ENCODE results near the gene MINDY4.

- no peak for TF ChIP-seq ATF1 (CRISPR knock-in tag; IDR thresholded peaks at IDR 0.05)
- TF ChIP-seq SP1 (IDR thresholded peaks at IDR 0.05), result no peak
- no peak for TF ChIP-seq SP1 (CRISPR knock-in tag; IDR thresholded peaks at IDR 0.05)
- no peak for TF ChIP-seq MIER2 (CRISPR knock-in tag; IDR thresholded peaks at IDR 0.05)
- no peak for TF ChIP-seq MAX (IDR thresholded peaks at IDR 0.05)
- TF ChIP-seq SIX4 (CRISPR knock-in tag; IDR thresholded peaks at IDR 0.05), result no peak
- no peak for TF ChIP-seq SP2 (CRISPR knock-in tag; IDR thresholded peaks at IDR 0.05)
- no peak for TF ChIP-seq ZNF619 (CRISPR knock-in tag; IDR thresholded peaks at IDR 0.05)
- TF ChIP-seq TBX3 (IDR thresholded peaks at IDR 0.05; ENCODE audit: borderline replicate concordance), result no peak
- no peak for TF ChIP-seq RXRB (CRISPR knock-in tag; IDR thresholded peaks at IDR 0.05; ENCODE audit: borderline replicate concordance)
- no peak for TF ChIP-seq E2F2 (CRISPR knock-in tag; IDR thresholded peaks at IDR 0.05; ENCODE audit: borderline replicate concordance)
- no peak for TF ChIP-seq ZNF501 (CRISPR knock-in tag; IDR thresholded peaks at IDR 0.05)
- no peak for TF ChIP-seq MAFF (IDR thresholded peaks at IDR 0.05; ENCODE audit: low read depth, low read length)
- TF ChIP-seq POLR2AphosphoS5 (IDR thresholded peaks at IDR 0.05; ENCODE audit: low read depth, low read length), result no peak
- TF ChIP-seq, protein P1, sequence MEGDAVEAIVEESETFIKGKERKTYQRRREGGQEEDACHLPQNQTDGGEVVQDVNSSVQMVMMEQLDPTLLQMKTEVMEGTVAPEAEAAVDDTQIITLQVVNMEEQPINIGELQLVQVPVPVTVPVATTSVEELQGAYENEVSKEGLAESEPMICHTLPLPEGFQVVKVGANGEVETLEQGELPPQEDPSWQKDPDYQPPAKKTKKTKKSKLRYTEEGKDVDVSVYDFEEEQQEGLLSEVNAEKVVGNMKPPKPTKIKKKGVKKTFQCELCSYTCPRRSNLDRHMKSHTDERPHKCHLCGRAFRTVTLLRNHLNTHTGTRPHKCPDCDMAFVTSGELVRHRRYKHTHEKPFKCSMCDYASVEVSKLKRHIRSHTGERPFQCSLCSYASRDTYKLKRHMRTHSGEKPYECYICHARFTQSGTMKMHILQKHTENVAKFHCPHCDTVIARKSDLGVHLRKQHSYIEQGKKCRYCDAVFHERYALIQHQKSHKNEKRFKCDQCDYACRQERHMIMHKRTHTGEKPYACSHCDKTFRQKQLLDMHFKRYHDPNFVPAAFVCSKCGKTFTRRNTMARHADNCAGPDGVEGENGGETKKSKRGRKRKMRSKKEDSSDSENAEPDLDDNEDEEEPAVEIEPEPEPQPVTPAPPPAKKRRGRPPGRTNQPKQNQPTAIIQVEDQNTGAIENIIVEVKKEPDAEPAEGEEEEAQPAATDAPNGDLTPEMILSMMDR (CRISPR knock-in tag; IDR thresholded peaks at IDR 0.05), result no peak
Measured at GRCh38 chr7:30824821-30825720, 53.9 kb downstream of the MINDY4 start.

All from HepG2 (cell line).